HCT116 (cell line): ENCODE data around the gene SLC22A4. TPM values are rescaled to one million over a fixed set of nuclear protein-coding genes. Genes with fewer than 3 reads are reported as not detected.

ENCODE experiments used
- ATAC-seq: fragments of 200-7000 bp; cut with Tn5 transposase; 2 replicates; pipeline ENCODE4 v1.9.1; 2020; ENCODE audit warnings: mild to moderate bottlenecking, moderate library complexity
- BruUV-seq: library from RNA; stranded (reverse); fragments of 400-500 nt; replicated peaks from 2 replicates; lab custom pipeline; 2021; lab: Mats Ljungman, UMichigan
- CTCF ChIA-PET: fragments of 300-600 bp; sonication (Branson Sonifier 250); formaldehyde crosslinking; loops from one replicate; lab custom pipeline; 2021; ENCODE audit warnings: antibody characterized with exemption; lab: Charles Lee
- POLR2A ChIA-PET: fragments of 300-600, 350-600 bp; sonication (Branson Sonifier 250); formaldehyde crosslinking; loops from one replicate; lab custom pipeline; 2021; ENCODE audit warnings: antibody characterized with exemption; lab: Charles Lee
- RAD21 ChIA-PET, 2 experiments: fragments of 300-600 bp; sonication (Branson Sonifier 250); formaldehyde crosslinking; loops; one replicate each; lab custom pipeline; 2023; ENCODE audit warnings: low total read pairs in 2 of 2; ENCODE audit not compliant: uncharacterized antibody in 2 of 2, unreplicated experiment in 2 of 2, low non-redundant PET in 1 of 2; lab: Charles Lee
- DNase-seq: peaks from one replicate; pipeline ENCODE4 v3.0.0-alpha.2; 2010; ENCODE audit warnings: low read depth, low spot score
- H2AFZ ChIP-seq: fragments of 200-600 bp; shearing (Covaris generic), sonication (generic); 2 replicates; pipeline ENCODE4 v1.6.1; 2017; ENCODE audit warnings: low read depth, mixed run types, mixed read lengths, antibody characterized with exemption, low read length; ENCODE audit not compliant: poor library complexity, severe bottlenecking
- H3K27ac ChIP-seq: 2 replicates; pipeline ENCODE4 v1.5.1; 2012; ENCODE audit warnings: low read depth, low read length
- H3K27me3 ChIP-seq: fragments of 200-600 bp; sonication (generic); 2 replicates; pipeline ENCODE4 v1.6.1; 2016; ENCODE audit warnings: mixed run types, low read length, mixed read lengths; ENCODE audit not compliant: insufficient read depth
- H3K36me3 ChIP-seq, 2 experiments: fragments of 200-500 bp in 1 of 2; fragments of 200-600 bp in 1 of 2; sonication (Bioruptor generic) in 1 of 2; sonication (generic) in 1 of 2; 2 replicates each; pipeline versions ENCODE4 v1.5.1 to v1.6.1; 2014 to 2016; ENCODE audit warnings: low read length in 2 of 2, inconsistent platforms in 1 of 2, mixed read lengths in 1 of 2, mixed run types in 1 of 2; ENCODE audit not compliant: insufficient read depth in 2 of 2, control insufficient read depth in 1 of 2
- H3K4me1 ChIP-seq, 2 experiments: fragments of 200-600 bp in 1 of 2; sonication (generic) in 1 of 2; 2 replicates each; pipeline versions ENCODE4 v1.5.1 to v1.6.1; 2012 to 2017; ENCODE audit warnings: low read length in 2 of 2, inconsistent platforms in 1 of 2, mild to moderate bottlenecking in 1 of 2, mixed read lengths in 1 of 2, mixed run types in 1 of 2, moderate library complexity in 1 of 2; ENCODE audit not compliant: insufficient read depth in 2 of 2, control insufficient read depth in 1 of 2
- H3K4me2 ChIP-seq: fragments of 200-600 bp; sonication (generic); 2 replicates; pipeline ENCODE4 v1.6.1; 2017; ENCODE audit warnings: mixed run types, low read length, mixed read lengths
- H3K4me3 ChIP-seq, 2 experiments: fragments of 200-600 bp in 1 of 2; sonication (generic) in 1 of 2; replicated peaks in 1 of 2; 2 replicates each; pipeline ENCODE4 v1.5.1; 2011 to 2016; ENCODE audit warnings: low read length in 2 of 2, control low read depth in 1 of 2, low read depth in 1 of 2, mild to moderate bottlenecking in 1 of 2, mixed read lengths in 1 of 2, mixed run types in 1 of 2
- H3K79me2 ChIP-seq: fragments of 200-600 bp; sonication (generic); 2 replicates; pipeline ENCODE4 v1.6.1; 2017; ENCODE audit warnings: mild to moderate bottlenecking, mixed run types, low read length, moderate library complexity, mixed read lengths; ENCODE audit not compliant: insufficient read depth
- H3K9ac ChIP-seq: fragments of 200-600 bp; sonication (generic); 2 replicates; pipeline ENCODE4 v1.6.1; 2016; ENCODE audit warnings: low read length, mixed read lengths
- H3K9me2 ChIP-seq: fragments of 200-600 bp; sonication (generic), shearing (Covaris generic); 2 replicates; pipeline ENCODE4 v1.6.1; 2017; ENCODE audit warnings: mixed run types, mild to moderate bottlenecking, moderate library complexity; ENCODE audit not compliant: insufficient read depth
- H3K9me3 ChIP-seq, 2 experiments: fragments of 200-500 bp in 1 of 2; fragments of 200-600 bp in 1 of 2; sonication (Bioruptor generic) in 1 of 2; sonication (generic) in 1 of 2; 2 replicates each; pipeline ENCODE4 v1.6.1; 2014 to 2017; ENCODE audit warnings: low read length in 2 of 2, mixed read lengths in 2 of 2, inconsistent platforms in 1 of 2, low read depth in 1 of 2, mild to moderate bottlenecking in 1 of 2, mixed run types in 1 of 2, moderate library complexity in 1 of 2; ENCODE audit not compliant: control insufficient read depth in 1 of 2, insufficient read depth in 1 of 2
- H4K20me1 ChIP-seq: fragments of 200-600 bp; sonication (generic), shearing (Covaris generic); 2 replicates; pipeline ENCODE4 v1.6.1; 2017; ENCODE audit warnings: mixed run types, mild to moderate bottlenecking, moderate library complexity; ENCODE audit not compliant: insufficient read depth
- CEBPB ChIP-seq: IDR thresholded peaks from 2 replicates; pipeline ENCODE4 v1.6.1; 2012; ENCODE audit warnings: low read depth
- SIN3A ChIP-seq: IDR thresholded peaks from 2 replicates; pipeline ENCODE4 v1.6.1; 2012; ENCODE audit warnings: low read depth
- TCF7L2 ChIP-seq: IDR thresholded peaks from 2 replicates; pipeline ENCODE4 v1.7.0; 2011; ENCODE audit warnings: borderline replicate concordance, inconsistent platforms; ENCODE audit not compliant: insufficient read depth, insufficient read length; ENCODE audit errors: extremely low read depth
- ZFX ChIP-seq: fragments of 450-650 bp; IDR thresholded peaks from 2 replicates; pipeline ENCODE4 v1.6.1; 2017
- intact Hi-C: fragments of 100-400 bp; cut with micrococcal nuclease; formaldehyde crosslinking; loops from 2 replicates; pipeline ENCODE4 v1.10.0; 2022
- total RNA-seq: library from RNA; stranded (reverse); gene quantifications from one replicate; pipeline ENCODE4 v1.2.1, GENCODE V29; 2021; ENCODE audit not compliant: unreplicated experiment
- TF ChIP-seq, protein P1 (sequence below): IDR thresholded peaks from 2 replicates; pipeline ENCODE4 v1.6.1; 2012

Gene SLC22A4
- total RNA-seq, 1 experiment from 2014 or later: 0.59 TPM

DNA sequence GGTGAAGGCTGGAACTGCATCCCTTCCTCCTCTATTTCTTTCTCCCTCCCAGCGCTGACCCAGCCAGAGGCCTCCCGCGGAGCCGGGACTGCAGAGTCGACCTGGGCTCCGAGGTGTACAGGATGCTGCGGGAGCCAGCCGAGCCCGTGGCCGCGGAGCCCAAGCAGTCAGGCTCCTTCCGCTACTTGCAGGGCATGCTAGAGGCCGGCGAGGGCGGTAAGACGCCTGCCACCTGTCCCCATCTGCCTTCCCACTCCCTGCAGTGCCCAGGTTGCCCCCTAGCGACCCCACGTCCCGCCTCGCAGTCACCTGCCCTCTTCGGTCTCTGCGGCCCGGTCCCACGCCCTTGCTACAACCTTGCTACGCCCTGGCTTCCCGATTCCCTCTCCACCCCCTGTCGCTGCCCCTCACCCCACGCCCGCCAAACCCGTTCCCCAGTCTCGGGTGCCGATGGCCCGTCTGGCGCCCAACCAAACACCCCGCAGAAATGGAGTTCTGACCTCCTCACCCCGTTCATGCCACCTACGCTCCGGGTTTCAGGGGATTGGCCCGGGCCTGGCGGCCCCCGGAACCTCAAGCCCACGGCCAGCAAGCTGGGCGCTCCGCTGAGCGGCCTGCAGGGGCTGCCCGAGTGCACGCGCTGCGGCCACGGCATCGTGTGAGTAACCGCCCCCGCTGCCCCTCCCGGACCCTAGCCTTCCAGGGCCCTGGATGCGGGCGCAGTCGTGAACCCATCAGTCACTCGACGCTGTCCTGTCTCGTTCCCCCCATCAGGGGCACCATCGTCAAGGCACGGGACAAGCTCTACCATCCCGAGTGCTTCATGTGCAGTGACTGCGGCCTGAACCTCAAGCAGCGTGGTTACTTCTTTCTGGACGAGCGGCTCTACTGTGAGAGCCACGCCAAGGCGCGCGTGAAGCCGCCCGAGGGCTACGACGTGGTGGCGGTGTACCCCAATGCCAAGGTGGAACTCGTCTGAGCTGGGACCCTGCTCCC is 22.6 kb upstream of the SLC22A4 start:
- no peaks in the 10 kb centered on the region for H4K20me1 ChIP-seq
- BruUV-seq: no TSS peak
- RAD21 ChIA-PET: no interaction called here

More for the DNA sequence above, 22.6 kb upstream of the SLC22A4 start:
- no peak overlapping the region for H3K4me2 ChIP-seq
- H3K79me2 ChIP-seq: no peaks in the 10 kb centered on the region
- H3K9me2 ChIP-seq: no peaks in the 10 kb centered on the region
- peaks cover 0 to 9% of the 10 kb centered on the region in 2 experiments; a peak in 2 of 4 replicates for H3K4me1 ChIP-seq
- H3K9me3 ChIP-seq: no peaks in the 10 kb centered on the region
- H3K9ac ChIP-seq: no peak overlapping the region
- H3K27ac ChIP-seq: no peak overlapping the region
- TF ChIP-seq TCF7L2 (no peak), CEBPB (no peak), SIN3A (no peak), ZFX (no peak)
- TF ChIP-seq, protein P1, sequence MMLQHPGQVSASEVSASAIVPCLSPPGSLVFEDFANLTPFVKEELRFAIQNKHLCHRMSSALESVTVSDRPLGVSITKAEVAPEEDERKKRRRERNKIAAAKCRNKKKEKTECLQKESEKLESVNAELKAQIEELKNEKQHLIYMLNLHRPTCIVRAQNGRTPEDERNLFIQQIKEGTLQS: no peak
- no peaks in the 10 kb centered on the region for H3K36me3 ChIP-seq
- H3K4me3 ChIP-seq: no peak overlapping the region
- CTCF ChIA-PET: interaction anchor here (1.3 to 1.4 kb wide), 2 partner anchors 22 to 33 kb away, joined by 6 read pairs; no protein-coding TSS in a partner anchor
- intact Hi-C loops: loop anchor here (10.0 kb wide), 1 partner anchor 207 kb away; the partner anchor contains the start of gene IL3
- no peak overlapping the region for H2AFZ ChIP-seq
- no peak for DNase-seq
- ATAC-seq: no peak
- POLR2A ChIA-PET: interaction anchor here (1.6 kb wide), 1 partner anchor 23 kb away, joined by 4 read pairs; the partner anchor contains the start of gene SLC22A4
- no peaks in the 10 kb centered on the region for H3K27me3 ChIP-seq
